Mammary epithelial cell (primary cell): ENCODE measurements around the gene TSPAN9.

Experiments
- CTCF ChIP-seq, 2 donors: IDR thresholded peaks in 1 of 2; conservative IDR thresholded peaks in 1 of 2; 2 replicates each; pipeline ENCODE4 v1.5.1; 2011 to 2012; ENCODE audit warnings: inconsistent platforms in 2 of 2, low read length in 2 of 2, mild to moderate bottlenecking in 2 of 2, control low read depth in 1 of 2, low read depth in 1 of 2; ENCODE audit not compliant: insufficient read depth in 1 of 2; ENCODE audit errors: extremely low read depth in 1 of 2
- EZH2 ChIP-seq: IDR thresholded peaks from 2 replicates; pipeline ENCODE4 v1.6.1; 2012; ENCODE audit warnings: low read length, inconsistent platforms, borderline replicate concordance

- no peak for TF ChIP-seq CTCF (conservative IDR thresholded peaks at IDR 0.05 in 1 of 2, IDR thresholded peaks at IDR 0.05 in 1 of 2; ENCODE audit: extremely low read depth in 1 of 2, insufficient read depth in 1 of 2, low read depth in 1 of 2, low read length in 2 of 2)
- TF ChIP-seq EZH2 = no peak
Observed at GRCh38 chr12:3202096-3202495, 124.9 kb downstream of the TSPAN9 start.
